BLaER1 treated with 17β-estradiol and CSF1 and Interleukin-3, amounts not matched to agents 10 nM and 100 nM (cell line): Measurements from ENCODE around the gene ALK.

Experiments used
- H3K27ac ChIP-seq, 11 experiments: shearing (Covaris generic); formaldehyde crosslinking; 2 replicates each; pipeline ENCODE4 v1.8.1; 2022
- H3K27me3 ChIP-seq, 11 experiments: shearing (Covaris generic); formaldehyde crosslinking; 2 replicates each; pipeline ENCODE4 v1.8.1; 2022
- H3K36me3 ChIP-seq, 11 experiments: shearing (Covaris generic); formaldehyde crosslinking; 2 replicates each; pipeline ENCODE4 v1.8.1; 2022
- H3K4me1 ChIP-seq, 10 experiments: shearing (Covaris generic); formaldehyde crosslinking; 2 replicates each; pipeline ENCODE4 v1.8.1; 2022
- H3K4me2 ChIP-seq, 11 experiments: shearing (Covaris generic); formaldehyde crosslinking; 2 replicates each; pipeline ENCODE4 v1.8.1; 2022
- H3K4me3 ChIP-seq, 10 experiments: shearing (Covaris generic); formaldehyde crosslinking; 2 replicates each; pipeline ENCODE4 v1.8.1; 2022
- H3K9ac ChIP-seq, 11 experiments: shearing (Covaris generic); formaldehyde crosslinking; 2 replicates each; pipeline ENCODE4 v1.8.1; 2022
- H3K9me3 ChIP-seq, 11 experiments: shearing (Covaris generic); formaldehyde crosslinking; replicated peaks in 1 of 11; 2 replicates each; pipeline ENCODE4 v1.8.1; 2022
- H4K20me1 ChIP-seq, 11 experiments: shearing (Covaris generic); formaldehyde crosslinking; 2 replicates each; pipeline ENCODE4 v1.8.1; 2022
- Cebpa-rat ChIP-seq, 11 experiments: shearing (Covaris generic); IDR thresholded peaks; 2 replicates each; pipeline ENCODE4 v1.8.1; 2022

ALK gene

GRCh38 chr2:29154610-29155009, 766.8 kb downstream of the ALK start:
- Histone ChIP-seq H3K9ac (no peak overlapping the region), H3K4me1 (peaks cover 9 to 12% (median 10%) of the 10 kb centered on the region in 10 experiments; a peak in 18 of 20 replicates), H4K20me1 (no peaks in the 10 kb centered on the region; a peak in 1 of 22 replicates), H3K27ac (no peak overlapping the region), H3K36me3 (peaks cover 0 to 44% (median 0%) of the 10 kb centered on the region in 11 experiments; a peak in 2 of 22 replicates), H3K4me3 (no peak overlapping the region), H3K9me3 (no peaks in the 10 kb centered on the region), H3K27me3 (no peaks in the 10 kb centered on the region), H3K4me2 (peak overlapping the region; percentile 22 to 65 (median 38); a peak in 20 of 22 replicates)
- no peak for TF ChIP-seq Cebpa-rat (IDR thresholded peaks at IDR 0.05)

DNA sequence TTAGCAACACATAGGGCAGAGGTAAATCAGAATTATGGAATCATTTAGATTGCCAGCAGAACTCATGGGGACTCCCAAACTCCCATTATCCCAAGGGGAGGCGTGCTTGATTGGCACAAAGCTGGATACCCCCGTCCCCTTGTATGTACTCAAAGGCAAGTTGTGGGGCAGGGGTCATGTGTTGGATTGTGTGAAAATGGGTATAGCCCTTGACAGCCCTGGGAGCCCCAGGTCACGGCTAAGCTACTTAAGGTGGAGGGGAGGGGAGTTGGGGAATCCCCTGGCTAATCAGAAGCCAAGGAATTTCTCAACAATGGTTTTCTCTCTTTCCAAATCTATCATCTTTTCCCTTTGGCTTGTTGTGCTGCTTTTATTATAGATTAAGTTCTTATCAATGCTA, 773.4 kb downstream of the ALK start:
- Histone ChIP-seq H3K27me3 (no peaks in the 10 kb centered on the region), H4K20me1 (no peaks in the 10 kb centered on the region; a peak in 1 of 22 replicates), H3K4me2 (no peak overlapping the region), H3K27ac (no peak overlapping the region), H3K4me3 (no peak overlapping the region), H3K36me3 (peaks cover 0 to 33% (median 0%) of the 10 kb centered on the region in 11 experiments; a peak in 2 of 22 replicates), H3K9me3 (no peaks in the 10 kb centered on the region), H3K4me1 (no peaks in the 10 kb centered on the region), H3K9ac (no peak overlapping the region)
- TF ChIP-seq Cebpa-rat (IDR thresholded peaks at IDR 0.05): no peak

DNA sequence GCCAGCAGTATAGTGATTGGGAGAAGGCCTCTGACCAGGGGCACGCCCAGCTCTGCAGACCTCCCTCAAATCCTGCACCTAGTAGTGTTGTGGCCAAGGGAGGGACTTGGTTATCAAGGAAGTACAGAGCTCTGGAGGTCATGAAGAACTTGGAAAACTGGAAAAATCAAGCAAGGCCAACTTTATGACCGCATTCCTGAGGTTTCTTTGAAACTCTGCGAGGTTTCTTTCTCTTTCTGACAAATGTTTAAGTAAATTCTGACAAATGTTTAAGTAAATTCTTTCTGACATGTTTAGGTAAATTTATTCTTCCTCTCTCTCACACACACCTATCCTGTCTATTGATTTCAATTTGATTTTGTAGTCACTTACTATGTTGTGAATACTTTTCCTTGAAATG, 775.2 kb downstream of the ALK start:
- Histone ChIP-seq H3K4me1 (no peaks in the 10 kb centered on the region), H3K9me3 (no peaks in the 10 kb centered on the region), H4K20me1 (no peaks in the 10 kb centered on the region; a peak in 1 of 22 replicates), H3K4me3 (no peak overlapping the region), H3K4me2 (no peak overlapping the region), H3K36me3 (peaks cover 0 to 29% (median 0%) of the 10 kb centered on the region in 11 experiments; a peak in 2 of 22 replicates), H3K27ac (no peak overlapping the region), H3K9ac (no peak overlapping the region), H3K27me3 (no peaks in the 10 kb centered on the region)
- no peak for TF ChIP-seq Cebpa-rat (IDR thresholded peaks at IDR 0.05)

DNA sequence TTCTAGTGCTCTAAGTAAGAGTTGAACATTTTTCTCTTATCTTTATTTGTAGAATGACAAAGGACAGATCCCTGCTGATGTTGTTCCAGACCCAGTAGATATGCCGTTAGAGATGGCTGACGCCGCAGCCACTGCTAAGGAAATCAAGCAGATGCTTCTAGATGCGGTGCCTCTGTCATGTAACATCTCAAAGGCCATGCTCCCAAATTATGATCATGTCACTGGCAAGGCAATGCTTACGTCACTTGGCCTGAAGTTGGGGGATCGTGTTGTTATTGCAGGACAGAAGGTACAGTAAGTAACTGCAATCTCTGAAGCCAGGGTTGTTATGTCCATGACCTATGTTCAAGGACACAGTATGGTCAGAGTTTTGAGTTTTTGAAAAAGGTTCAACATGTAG, 777.7 kb downstream of the ALK start:
- H3K36me3 ChIP-seq: peaks cover 0 to 29% (median 0%) of the 10 kb centered on the region in 11 experiments; a peak in 2 of 22 replicates
- H3K4me1 ChIP-seq: no peaks in the 10 kb centered on the region
- no peak overlapping the region for H3K4me2 ChIP-seq
- TF ChIP-seq Cebpa-rat (IDR thresholded peaks at IDR 0.05): no peak
- H3K27me3 ChIP-seq: no peaks in the 10 kb centered on the region
- no peak overlapping the region for H3K9ac ChIP-seq
- H4K20me1 ChIP-seq: no peaks in the 10 kb centered on the region; a peak in 1 of 22 replicates
- H3K27ac ChIP-seq: no peak overlapping the region
- H3K4me3 ChIP-seq: no peak overlapping the region
- H3K9me3 ChIP-seq: peaks cover 0 to 9% (median 2%) of the 10 kb centered on the region in 11 experiments; a peak in 5 of 22 replicates
